Neuronal stem cell (in vitro differentiated cells): Measurements from ENCODE around the gene PARP6.

ENCODE experiments used
- DNase-seq: peaks from one replicate; pipeline ENCODE4 v3.0.0-alpha.2; 2013; ENCODE audit warnings: low spot score
- H2AFZ ChIP-seq: one replicate; pipeline ENCODE4 v1.6.1; 2013; ENCODE audit warnings: mild to moderate bottlenecking, low read length, inconsistent platforms
- H2AK5ac ChIP-seq: 2 replicates; pipeline ENCODE4 v1.6.1; 2013; ENCODE audit warnings: low read depth, mild to moderate bottlenecking, inconsistent platforms, low read length, moderate library complexity, mixed read lengths
- H2BK120ac ChIP-seq: 2 replicates; pipeline ENCODE4 v1.6.1; 2013; ENCODE audit warnings: low read depth, mild to moderate bottlenecking, inconsistent platforms, low read length, moderate library complexity, mixed read lengths
- H2BK12ac ChIP-seq: one replicate; pipeline ENCODE4 v1.6.1; 2013; ENCODE audit warnings: low read length, inconsistent platforms
- H2BK15ac ChIP-seq: 2 replicates; pipeline ENCODE4 v1.6.1; 2013; ENCODE audit warnings: mild to moderate bottlenecking, low read length, inconsistent platforms, mixed read lengths
- H2BK5ac ChIP-seq: one replicate; pipeline ENCODE4 v1.6.1; 2013; ENCODE audit warnings: inconsistent platforms, mild to moderate bottlenecking, low read length, moderate library complexity
- H3K14ac ChIP-seq: one replicate; pipeline ENCODE4 v1.6.1; 2013; ENCODE audit warnings: low read length, inconsistent platforms
- H3K18ac ChIP-seq: 2 replicates; pipeline ENCODE4 v1.6.1; 2013; ENCODE audit warnings: low read length, inconsistent platforms
- H3K23ac ChIP-seq: 2 replicates; pipeline ENCODE4 v1.6.1; 2013; ENCODE audit warnings: low read depth, mild to moderate bottlenecking, mixed read lengths, low read length, inconsistent platforms; ENCODE audit not compliant: poor library complexity
- H3K27ac ChIP-seq: replicated peaks from 3 replicates; pipeline ENCODE4 v1.5.1; 2013; ENCODE audit warnings: low read length, inconsistent platforms
- H3K27me3 ChIP-seq, 3 experiments: 2 replicates each; pipeline ENCODE4 v1.6.1; 2013; ENCODE audit warnings: low read length in 3 of 3, mild to moderate bottlenecking in 2 of 3, inconsistent platforms in 1 of 3, low read depth in 1 of 3, mixed read lengths in 1 of 3, moderate library complexity in 1 of 3; ENCODE audit not compliant: control insufficient read depth in 3 of 3, insufficient read depth in 3 of 3
- H3K36me3 ChIP-seq, 2 donors: replicated peaks in 1 of 2; 2 replicates each; pipeline ENCODE4 v1.6.1; 2013; ENCODE audit warnings: low read length in 2 of 2; ENCODE audit not compliant: control insufficient read depth in 2 of 2, insufficient read depth in 2 of 2
- H3K4ac ChIP-seq: 2 replicates; pipeline ENCODE4 v1.6.1; 2013; ENCODE audit warnings: inconsistent platforms, mild to moderate bottlenecking, low read length, moderate library complexity
- H3K4me1 ChIP-seq, 2 donors: 1 replicate in 1 of 2; 2 replicates in 1 of 2; pipeline ENCODE4 v1.6.1; 2013; ENCODE audit warnings: low read length in 2 of 2, low read depth in 1 of 2; ENCODE audit not compliant: control insufficient read depth in 2 of 2, insufficient read depth in 1 of 2
- H3K4me2 ChIP-seq: one replicate; pipeline ENCODE4 v1.6.1; 2013; ENCODE audit warnings: mild to moderate bottlenecking, low read length, inconsistent platforms; ENCODE audit not compliant: insufficient read depth, poor library complexity, severe bottlenecking
- H3K4me3 ChIP-seq, 2 donors: 2 replicates each; pipeline ENCODE4 v1.5.1; 2013; ENCODE audit warnings: low read length in 2 of 2, mild to moderate bottlenecking in 2 of 2, inconsistent platforms in 1 of 2, moderate library complexity in 1 of 2
- H3K79me1 ChIP-seq: one replicate; pipeline ENCODE4 v1.6.1; 2013; ENCODE audit warnings: low read depth, mild to moderate bottlenecking, inconsistent platforms, low read length, moderate library complexity
- H3K9ac ChIP-seq: one replicate; pipeline ENCODE4 v1.6.1; 2013; ENCODE audit warnings: mild to moderate bottlenecking, low read depth, low read length, inconsistent platforms; ENCODE audit not compliant: poor library complexity
- H3K9me3 ChIP-seq, 2 donors: replicated peaks in 1 of 2; 2 replicates each; pipeline versions ENCODE3 to v1.6.1; 2013; ENCODE audit warnings: low read length in 2 of 2, mild to moderate bottlenecking in 2 of 2, inconsistent platforms in 1 of 2, low read depth in 1 of 2, mixed read lengths in 1 of 2, moderate library complexity in 1 of 2; ENCODE audit not compliant: control insufficient read depth in 2 of 2, insufficient read depth in 1 of 2
- H4K8ac ChIP-seq: one replicate; pipeline ENCODE4 v1.6.1; 2013; ENCODE audit warnings: low read depth, mild to moderate bottlenecking, inconsistent platforms, low read length, moderate library complexity
- H4K91ac ChIP-seq: one replicate; pipeline ENCODE4 v1.6.1; 2013; ENCODE audit warnings: low read length, low read depth, mild to moderate bottlenecking, inconsistent platforms; ENCODE audit not compliant: poor library complexity
- WGBS, 2 donors: extraction: QIAGEN DNeasy Blood & Tissue Kit; methylation state at CpG; one replicate each; pipeline ENCODE4 v1.1.7; 2013; ENCODE audit warnings: missing lambda C conversion rate in 2 of 2, mixed read lengths in 1 of 2; ENCODE audit not compliant: insufficient read length in 2 of 2, insufficient replicate concordance in 1 of 2; ENCODE audit errors: extremely low coverage in 2 of 2; 5-methylcytosine and 5-hydroxymethylcytosine counted together

Gene PARP6

GRCh38 chr15:72231066-72231832 is 41.1 kb downstream of the PARP6 start, which contains the start of gene PKM:
Gene PKM (minus strand): TSS chr15:72231190. CDS start chr15:72219097, 12,093 bp downstream.
- DNase-seq, result peak; percentile 99
- peak within 1 kb of the TSS; percentile 95 for H3K27ac ChIP-seq
- peak within 1 kb of the TSS; percentile 91 for H3K14ac ChIP-seq
- peak within 1 kb of the TSS; percentile 100 for H3K23ac ChIP-seq
- H3K4me1 ChIP-seq, result peaks cover 21 to 33% of the 10 kb centered on the region in 2 donors
- peak within 1 kb of the TSS; percentile 96 for H3K9ac ChIP-seq
- H2BK12ac ChIP-seq, result no peak within 1 kb of the TSS
- H4K8ac ChIP-seq, result peak within 1 kb of the TSS; percentile 43
- H3K18ac ChIP-seq, result peak within 1 kb of the TSS; percentile 98
- H2BK5ac ChIP-seq, result peak within 1 kb of the TSS; percentile 98
- peak within 1 kb of the TSS; percentile 93 for H2AFZ ChIP-seq
- H2BK120ac ChIP-seq, result peak within 1 kb of the TSS; percentile 56
- peak within 1 kb of the TSS; percentile 82 for H2AK5ac ChIP-seq
- peaks cover 0 to 24% of the 10 kb centered on the region in 2 donors for H3K36me3 ChIP-seq
- peak within 1 kb of the TSS; percentile 99 to 100 for H3K4me3 ChIP-seq
- peak within 1 kb of the TSS; percentile 83 for H2BK15ac ChIP-seq
- no peaks in the 10 kb centered on the region for H3K9me3 ChIP-seq
- no CpG with 5 or more reads among the region's 67 CpGs for WGBS, 2 donors
- H3K79me1 ChIP-seq, result peaks cover 7% of the 10 kb centered on the region
- peak within 1 kb of the TSS; percentile 93 for H4K91ac ChIP-seq
- peak within 1 kb of the TSS; percentile 94 for H3K4ac ChIP-seq
- peak within 1 kb of the TSS; percentile 79 for H3K4me2 ChIP-seq
- no peaks in the 10 kb centered on the region for H3K27me3 ChIP-seq

GRCh38 chr15:72230197-72231065 is 41.9 kb downstream of the PARP6 start:
- Histone ChIP-seq H3K4me2 (peak overlapping the region; percentile 73), H2AK5ac (peak overlapping the region; percentile 82), H4K91ac (peak overlapping the region; percentile 93), H3K79me1 (peaks cover 7% of the 10 kb centered on the region), H2BK120ac (peak overlapping the region; percentile 56), H2BK12ac (no peak overlapping the region), H2BK15ac (peak overlapping the region; percentile 83), H3K4ac (peak overlapping the region; percentile 94), H4K8ac (peak overlapping the region; percentile 43), H3K14ac (peak overlapping the region; percentile 91), H3K18ac (peak overlapping the region; percentile 98), H3K4me1 (peaks cover 21 to 33% of the 10 kb centered on the region in 2 donors), H3K9me3 (no peaks in the 10 kb centered on the region), H3K23ac (peak overlapping the region; percentile 100), H3K36me3 (peaks cover 0 to 32% of the 10 kb centered on the region in 2 donors), H3K4me3 (peak overlapping the region; percentile 99 to 100), H3K27me3 (no peaks in the 10 kb centered on the region), H2AFZ (peak overlapping the region; percentile 93), H3K27ac (peak overlapping the region; percentile 95), H2BK5ac (peak overlapping the region; percentile 98), H3K9ac (peak overlapping the region; percentile 96)
- no CpG with 5 or more reads among the region's 79 CpGs for WGBS, 2 donors
- DNase-seq, result peak; percentile 83

DNA sequence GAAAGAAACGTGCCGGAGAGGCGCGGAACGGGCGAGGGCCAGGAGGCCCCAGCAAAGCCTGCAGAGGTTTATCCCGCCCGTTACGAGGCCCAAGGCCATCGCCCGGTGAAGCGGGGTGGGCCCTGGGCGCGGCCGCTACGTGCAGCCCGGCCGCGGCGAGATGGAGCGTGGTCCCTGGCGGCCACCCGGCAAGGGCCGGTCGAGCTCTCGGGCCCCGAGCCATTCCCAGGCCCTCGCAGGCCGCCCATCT is 42.5 kb downstream of the PARP6 start:
- H3K27ac ChIP-seq, result peak overlapping the region; percentile 95
- peak overlapping the region; percentile 67 for H2AK5ac ChIP-seq
- DNase-seq, result no peak
- H3K18ac ChIP-seq, result peak overlapping the region; percentile 95
- H2BK120ac ChIP-seq, result peak overlapping the region; percentile 35
- no CpG with 5 or more reads among the region's 29 CpGs for WGBS, 2 donors
- H3K9me3 ChIP-seq, result no peaks in the 10 kb centered on the region
- peaks cover 21 to 33% of the 10 kb centered on the region in 2 donors for H3K4me1 ChIP-seq
- no peaks in the 10 kb centered on the region for H3K27me3 ChIP-seq
- peak overlapping the region; percentile 62 for H3K4me2 ChIP-seq
- no peak overlapping the region for H4K91ac ChIP-seq
- H3K4me3 ChIP-seq, result peak overlapping the region; percentile 99 to 100
- H3K36me3 ChIP-seq, result peaks cover 0 to 36% of the 10 kb centered on the region in 2 donors
- H2BK12ac ChIP-seq, result no peak overlapping the region
- no peak overlapping the region for H3K4ac ChIP-seq
- H4K8ac ChIP-seq, result no peak overlapping the region
- peaks cover 7% of the 10 kb centered on the region for H3K79me1 ChIP-seq
- peak overlapping the region; percentile 93 for H2AFZ ChIP-seq
- no peak overlapping the region for H2BK15ac ChIP-seq
- peak overlapping the region; percentile 91 for H3K14ac ChIP-seq
- H3K9ac ChIP-seq, result peak overlapping the region; percentile 96
- H3K23ac ChIP-seq, result peak overlapping the region; percentile 92
- peak overlapping the region; percentile 95 for H2BK5ac ChIP-seq
